Stimulated activated CD4-positive, alpha-beta T cell treated with anti-CD3 and anti-CD28 coated beads, Interleukin-4, amount 100 ng/mL, for 48 hours (primary cell): ENCODE data around the gene DNAJC1.
"Not testable (repeated sequence)": the region's sequence is repeated elsewhere in the genome, so short reads cannot be mapped to it uniquely, and the experiment has no call there.

ENCODE experiments used
- DNase-seq, 2 donors: peaks; one replicate each; pipeline ENCODE4 v3.0.0-alpha.2; 2020; ENCODE audit warnings: low read depth in 2 of 2

The DNAJC1 gene

GRCh38 chr10:22003177-22003963 lies at the start of gene DNAJC1:
Gene DNAJC1 (minus strand): TSS chr10:22003730. CDS start chr10:22003434, 296 bp downstream.
- peak; percentile 98 to 99 for DNase-seq

DNA sequence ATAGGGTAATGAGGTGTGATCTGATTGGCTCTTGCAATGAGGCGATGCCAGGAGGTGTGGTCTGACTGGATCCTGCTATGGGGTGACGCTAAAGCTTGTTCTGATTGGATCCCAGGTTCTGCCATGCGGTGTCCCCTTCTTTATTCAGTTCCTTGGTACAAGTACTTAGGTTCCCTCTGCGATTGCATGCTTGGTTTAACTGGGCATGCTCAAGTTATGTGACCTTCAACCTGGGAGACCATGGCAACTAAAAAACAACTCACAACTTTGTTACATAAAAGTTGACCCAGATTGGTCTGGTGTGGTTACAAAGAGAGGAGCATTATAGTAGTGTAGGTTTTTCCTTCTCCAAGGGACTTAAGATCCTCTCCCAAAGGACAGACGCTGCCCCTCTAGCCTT lies 49.5 kb upstream of the DNAJC1 start:
- DNase-seq: no peak

- DNase-seq: no peak
These were observed 46.1 kb upstream of the DNAJC1 start for GRCh38 chr10:22049635-22050034.

DNA sequence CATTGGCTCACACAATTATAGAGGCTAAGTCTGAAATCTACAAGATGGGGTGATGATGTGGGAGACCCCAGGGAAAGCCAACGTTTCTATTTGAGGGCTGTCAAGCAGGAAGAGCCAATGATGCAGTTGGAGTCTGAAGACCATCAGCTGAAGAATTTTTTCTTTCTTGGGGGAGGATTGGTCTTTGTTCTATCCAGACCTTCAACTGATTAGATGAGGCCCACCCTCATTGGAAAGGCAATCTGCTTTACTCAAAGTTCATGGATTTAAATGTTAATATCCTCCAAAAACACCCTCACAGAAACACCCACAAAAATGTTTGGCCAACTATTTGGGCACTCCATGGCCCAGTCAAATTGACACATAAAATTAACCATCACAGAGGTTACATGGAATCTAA lies 44.3 kb upstream of the DNAJC1 start:
- DNase-seq: no peak

DNA sequence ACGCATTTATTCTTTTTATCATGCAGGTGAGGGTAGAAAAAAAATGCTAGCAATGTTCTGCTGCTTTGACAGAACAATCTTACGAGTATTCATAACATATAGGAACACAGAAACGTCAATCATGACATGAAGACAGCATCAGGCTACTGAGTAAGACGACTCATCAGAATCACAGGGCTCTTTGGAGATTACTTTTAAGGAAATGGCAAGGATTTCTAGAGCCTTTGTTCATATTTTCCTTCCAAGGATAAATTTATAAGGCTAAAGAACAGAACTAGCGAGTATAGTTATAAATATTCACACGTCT lies 39.8 kb upstream of the DNAJC1 start:
- DNase-seq: no peak

DNA sequence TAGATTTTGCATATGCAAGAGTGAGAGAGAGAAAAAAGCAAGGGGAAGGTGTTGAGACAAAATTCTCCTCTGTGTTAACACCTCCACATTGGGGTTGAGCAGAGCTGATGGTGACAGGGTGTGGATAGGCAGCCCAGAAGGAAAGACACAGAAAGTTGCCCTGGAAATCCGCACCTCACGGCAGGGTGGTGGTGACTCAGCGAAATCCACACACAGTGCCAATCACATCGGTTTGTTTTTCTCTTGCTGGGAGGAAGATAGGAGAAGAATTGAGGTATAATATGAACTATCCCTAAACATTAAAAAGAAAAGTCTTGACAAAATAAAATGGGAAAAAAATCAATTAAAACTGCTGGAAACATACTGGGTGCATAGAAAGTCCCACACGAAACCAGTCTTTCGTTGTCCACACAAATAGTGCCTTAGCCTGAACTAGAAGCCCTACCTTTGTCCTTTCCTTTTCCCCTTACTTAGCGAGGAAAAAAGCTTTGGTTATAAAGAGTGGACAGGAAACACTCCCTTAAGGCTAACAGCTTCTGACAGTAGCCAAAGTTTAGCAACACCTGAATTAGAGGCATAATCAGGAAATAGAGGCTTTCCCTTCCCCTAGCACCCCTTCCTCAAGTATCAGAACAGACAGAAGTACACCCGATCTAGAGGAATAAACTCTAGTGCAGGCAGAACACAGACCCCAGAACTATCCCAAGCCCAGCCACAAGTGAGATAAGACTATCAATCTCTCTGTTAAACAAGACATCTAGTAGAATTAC lies 39.2 kb upstream of the DNAJC1 start:
- DNase-seq: no peak

GRCh38 chr10:22034333-22034732 lies 30.8 kb upstream of the DNAJC1 start:
- no peak for DNase-seq

DNA sequence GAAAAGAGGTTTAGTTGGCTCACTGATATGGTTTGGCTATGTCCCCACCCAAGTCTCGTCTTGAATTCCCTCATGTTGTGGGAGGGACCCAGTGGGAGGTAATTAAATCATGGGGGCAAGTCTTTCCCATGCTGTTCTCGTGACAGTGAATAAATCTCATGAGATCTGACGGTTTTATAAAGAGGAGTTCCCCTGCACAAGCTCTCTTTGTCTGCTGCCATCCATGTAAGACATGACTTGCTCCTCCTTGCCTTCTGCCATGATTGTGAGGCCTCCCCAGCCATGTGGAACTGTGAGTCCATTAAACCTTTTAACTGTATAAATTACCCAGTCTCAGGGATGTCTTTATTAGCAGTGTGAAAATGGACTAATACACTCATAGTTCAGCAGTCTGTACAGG lies 28.7 kb upstream of the DNAJC1 start:
- not testable (repeated sequence) for DNase-seq

- DNase-seq: no peak
These were observed 26.9 kb upstream of the DNAJC1 start for GRCh38 chr10:22030421-22030820.

DNA sequence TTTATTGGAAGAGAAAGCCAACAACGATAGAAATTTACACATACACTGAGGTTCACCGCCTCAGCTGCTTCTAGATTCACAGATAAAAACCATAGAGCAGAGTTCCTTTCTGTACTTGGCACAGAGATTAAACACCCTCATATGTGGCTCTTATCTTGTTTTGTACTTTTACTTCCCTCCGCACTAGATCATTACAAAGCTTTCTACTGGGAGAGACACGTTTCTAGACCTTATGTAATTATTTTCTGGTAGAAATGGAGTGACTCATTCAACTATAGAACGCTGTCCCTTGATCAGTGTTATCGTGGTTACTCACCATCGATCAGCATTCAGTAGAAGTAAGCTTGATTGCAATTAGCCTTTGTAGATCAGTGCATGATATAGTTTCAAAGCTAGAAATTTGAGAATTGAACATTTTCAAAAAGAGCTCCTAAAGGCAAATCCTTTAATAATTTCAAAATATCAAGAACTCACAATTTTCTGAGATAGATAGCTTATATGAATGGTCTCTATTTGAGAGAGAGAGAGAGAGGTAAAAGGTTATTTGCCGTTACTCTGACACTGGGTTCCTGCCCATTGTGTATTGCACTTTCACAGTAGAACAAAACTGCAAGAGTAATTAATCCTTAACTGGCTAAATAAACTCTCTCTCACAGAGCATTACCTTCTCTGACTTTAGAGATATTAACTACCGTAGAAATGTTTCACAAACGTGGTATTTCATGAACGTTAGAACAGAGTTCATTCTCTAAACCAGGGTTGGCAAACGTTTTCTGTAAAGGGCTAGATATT lies 26.1 kb upstream of the DNAJC1 start:
- no peak for DNase-seq

DNA sequence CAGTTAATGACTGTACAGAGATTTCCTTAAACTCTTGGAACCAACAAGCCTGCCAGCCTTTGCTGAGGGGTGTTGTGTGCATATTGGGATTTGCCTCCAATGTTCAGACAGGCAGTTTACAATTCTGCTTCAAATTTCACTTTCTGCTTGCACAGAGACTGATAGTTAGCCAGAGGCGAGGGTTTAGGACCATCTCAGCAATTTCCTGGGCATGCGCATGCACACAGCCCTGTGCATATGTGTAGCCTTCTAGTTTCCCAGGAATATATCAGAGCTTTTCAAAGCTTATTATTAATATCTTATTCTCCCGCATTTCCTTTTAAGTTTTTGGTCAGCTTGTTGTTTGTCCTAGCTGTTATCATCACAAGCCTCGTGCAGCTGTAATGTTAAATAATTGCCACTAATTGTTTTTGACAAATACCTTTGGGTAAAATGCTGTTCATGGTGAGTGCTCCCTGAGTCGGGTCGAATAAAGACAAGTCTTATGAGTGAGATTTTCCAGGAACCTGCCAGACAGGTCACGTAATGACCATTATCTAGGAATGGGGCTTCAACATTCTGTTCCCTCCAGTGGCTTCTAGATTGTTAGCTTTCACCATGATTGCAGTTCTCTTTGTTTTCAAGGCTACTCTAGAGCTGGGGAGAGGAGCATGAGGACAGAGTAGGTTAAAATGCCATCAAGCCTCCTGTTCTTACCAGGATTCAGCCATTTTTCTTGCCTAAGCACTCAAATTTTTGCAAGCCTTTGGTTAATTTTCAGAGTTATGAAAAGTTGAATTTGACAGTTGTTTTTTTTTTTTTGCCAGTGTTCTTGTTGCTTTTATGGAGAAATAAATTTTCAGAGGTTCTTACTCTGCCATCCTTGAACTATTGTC lies 24.1 kb upstream of the DNAJC1 start:
- DNase-seq: no peak

DNA sequence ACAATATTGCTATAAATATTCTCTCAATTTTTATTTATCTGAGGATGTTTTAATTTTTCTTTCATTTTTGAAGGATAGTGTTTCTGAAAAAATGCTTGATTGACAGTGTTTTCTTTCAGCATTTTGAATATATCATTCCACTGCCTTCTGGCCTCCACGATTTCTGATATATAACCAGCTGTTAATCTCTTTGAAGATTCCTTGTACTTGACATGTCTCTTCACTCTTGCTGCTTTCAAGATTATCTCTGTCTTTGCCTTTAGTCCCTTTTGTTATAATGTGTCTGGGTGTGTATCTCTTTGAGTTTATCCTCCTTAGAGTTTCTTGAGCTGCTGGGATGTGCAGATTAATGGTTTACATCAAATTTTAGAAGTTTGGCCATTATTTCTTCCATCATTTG lies 22.8 kb upstream of the DNAJC1 start:
- DNase-seq: no peak

DNA sequence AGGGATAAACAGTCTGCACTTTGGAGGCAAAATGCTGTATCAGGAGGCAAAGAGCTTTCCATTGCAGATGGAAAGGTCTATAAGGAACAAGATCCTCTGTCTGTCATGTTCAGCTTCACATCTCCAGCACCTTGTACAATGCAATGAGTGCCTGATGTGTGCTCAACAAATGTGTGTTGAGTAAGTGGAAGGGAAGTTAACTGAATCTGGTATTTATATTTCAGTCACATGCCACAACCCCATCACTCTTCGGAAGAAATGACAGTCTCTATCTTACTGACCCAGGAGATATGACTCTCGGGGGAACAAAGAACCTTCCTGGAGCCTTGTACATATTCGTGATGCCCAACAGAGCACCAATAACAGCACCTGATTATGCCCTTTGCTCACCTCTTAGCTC lies 20.0 kb upstream of the DNAJC1 start:
- no peak for DNase-seq

DNA sequence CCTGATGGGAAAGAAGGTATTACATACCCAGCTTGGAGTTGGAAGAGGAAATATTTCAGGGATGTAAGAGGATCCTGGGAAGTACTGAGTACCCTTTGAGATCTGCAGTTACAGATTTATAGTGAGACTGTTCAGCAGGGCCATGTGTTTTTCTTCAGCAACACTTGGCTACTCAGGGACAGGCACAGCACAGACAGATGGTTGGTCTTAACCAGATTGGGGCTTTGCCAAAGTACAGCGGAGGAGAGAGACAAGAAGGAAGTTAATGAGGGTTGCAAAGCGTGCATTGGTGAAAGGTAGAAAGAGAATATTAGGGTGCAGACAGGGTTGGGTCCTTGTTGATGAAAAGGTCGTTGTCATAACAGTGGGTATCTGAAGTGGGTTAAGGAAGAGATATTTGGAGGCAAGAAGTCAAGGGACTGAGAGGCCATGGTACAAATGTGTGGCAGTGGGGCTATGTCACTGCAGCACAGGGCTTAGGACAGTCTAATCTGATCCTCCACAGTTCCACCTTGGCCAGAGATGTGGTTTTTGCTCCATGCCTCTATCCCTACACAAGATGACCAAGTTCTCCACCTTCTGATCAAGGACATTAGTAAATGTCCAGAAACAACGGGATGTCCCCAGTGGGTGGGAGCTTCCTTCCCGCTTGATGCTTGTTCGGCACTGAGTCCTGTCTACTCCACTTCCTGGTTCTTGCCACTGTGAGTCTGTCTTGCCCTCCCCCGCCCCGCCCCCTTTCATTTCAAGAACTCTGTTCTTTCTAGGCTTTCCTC lies 18.9 kb upstream of the DNAJC1 start:
- DNase-seq: peak; percentile 35 to 47

DNA sequence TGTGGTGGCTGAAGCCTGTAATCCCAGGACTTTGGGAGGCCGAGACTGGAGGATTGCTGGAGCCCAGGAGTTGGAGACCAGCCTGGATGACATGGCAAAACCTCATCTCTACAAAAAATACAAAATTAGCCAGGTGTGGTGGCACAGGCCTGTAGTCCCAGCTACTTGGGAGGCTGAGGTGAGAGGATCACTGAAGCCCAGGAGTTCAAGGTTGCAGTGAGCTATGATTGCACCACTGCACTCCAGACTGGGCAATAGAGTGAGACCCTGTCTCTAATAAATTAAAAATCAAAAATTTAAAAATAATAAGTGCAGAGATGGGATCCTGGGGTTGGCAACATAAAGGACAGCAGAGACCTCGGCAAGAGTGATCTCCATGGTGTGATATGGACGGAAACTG lies 17.6 kb upstream of the DNAJC1 start:
- not testable (repeated sequence) for DNase-seq

GRCh38 chr10:22017283-22018020 lies 13.9 kb upstream of the DNAJC1 start:
- no peak for DNase-seq

DNA sequence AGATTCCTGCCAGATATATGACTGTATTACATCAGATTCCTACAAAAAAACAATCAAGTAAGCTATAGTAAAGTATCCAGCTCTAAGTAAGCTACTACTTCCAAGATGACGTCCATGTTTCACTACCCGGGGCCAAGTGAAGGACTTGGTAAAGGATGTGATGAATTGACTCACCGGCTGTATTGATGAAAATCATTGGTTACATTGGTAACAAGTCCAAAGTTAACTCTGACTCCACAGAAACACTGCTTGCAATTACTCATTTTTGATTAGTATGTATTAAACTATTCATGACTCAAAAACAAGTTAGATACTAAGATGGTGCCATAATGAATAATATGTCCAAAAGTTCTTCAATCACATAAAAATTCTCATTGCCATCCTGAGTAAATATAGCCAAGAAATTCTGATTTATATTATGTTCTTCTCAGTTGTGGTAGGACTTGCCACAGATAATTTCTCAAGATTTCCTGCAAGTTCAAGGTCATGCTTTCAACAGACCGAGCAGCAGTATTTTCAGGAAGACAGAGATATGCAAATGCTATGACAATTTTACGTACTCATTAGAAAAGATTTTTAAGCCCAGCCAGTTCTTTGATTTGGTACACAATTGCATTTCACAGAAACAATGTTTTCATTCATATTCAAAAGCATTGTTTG lies 12.6 kb upstream of the DNAJC1 start:
- DNase-seq: no peak

DNA sequence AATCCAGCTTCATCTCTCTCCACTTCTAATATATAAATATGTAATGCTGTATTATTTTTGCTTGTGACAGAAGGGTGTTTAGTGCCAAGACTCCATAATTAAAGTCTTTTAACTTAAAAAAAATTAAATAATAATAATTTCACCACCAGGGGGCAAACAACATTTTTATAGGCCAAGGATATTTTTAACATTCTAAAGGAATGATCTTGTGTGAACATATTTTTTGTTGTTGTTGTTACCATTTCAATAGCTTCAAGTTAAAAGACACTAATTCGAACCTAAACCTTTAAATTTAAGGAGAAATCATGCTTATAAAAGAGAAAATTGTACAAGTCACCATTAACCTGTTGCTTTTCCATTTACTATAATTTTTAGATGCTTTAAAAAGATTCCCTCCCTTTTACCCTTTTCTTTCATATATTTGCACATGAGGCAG lies 7.5 kb upstream of the DNAJC1 start:
- DNase-seq: no peak

GRCh38 chr10:22010539-22010938 lies 7.0 kb upstream of the DNAJC1 start:
- no peak for DNase-seq
